PC-3 (cell line): ENCODE measurements around the gene ADAMTS3. TPM values are rescaled to one million over a fixed set of nuclear protein-coding genes. Genes with fewer than 3 reads are reported as not detected.

Source experiments
- ATAC-seq: fragments of 200-7000 bp; cut with Tn5 transposase; 2 replicates; pipeline ENCODE4 v1.9.1; 2020; ENCODE audit warnings: mild to moderate bottlenecking, moderate library complexity
- BruUV-seq: library from RNA; stranded (reverse); fragments of 400-500 nt; replicated peaks from 2 replicates; lab custom pipeline; 2021; lab: Mats Ljungman, UMichigan
- CTCF ChIA-PET: fragments of 300-600 bp; sonication (Branson Sonifier 250); formaldehyde crosslinking; loops from one replicate; lab custom pipeline; 2022; ENCODE audit warnings: antibody characterized with exemption; lab: Charles Lee
- POLR2A ChIA-PET: fragments of 300-600 bp; sonication (Branson Sonifier 250); formaldehyde crosslinking; loops from one replicate; lab custom pipeline; 2022; ENCODE audit warnings: antibody characterized with exemption; ENCODE audit not compliant: unreplicated experiment; lab: Charles Lee
- DNase-seq: peaks from one replicate; pipeline ENCODE4 v3.0.0-alpha.2; 2015
- H2AFZ ChIP-seq: fragments of 300-600 bp; sonication (generic); 2 replicates; pipeline ENCODE4 v1.6.0; 2016; ENCODE audit warnings: antibody characterized with exemption, low read length
- H3F3A ChIP-seq: fragments of 300-600 bp; sonication (generic); one replicate; pipeline ENCODE4 v1.6.0; 2017; ENCODE audit warnings: antibody characterized with exemption, low read length, control low read depth, mild to moderate bottlenecking; ENCODE audit not compliant: unreplicated experiment
- H3K27ac ChIP-seq: fragments of 300-600 bp; sonication (generic); 2 replicates; pipeline ENCODE4 v1.5.1; 2016; ENCODE audit warnings: mild to moderate bottlenecking, low read length
- H3K27me3 ChIP-seq: fragments of 300-600 bp; sonication (generic); 2 replicates; pipeline ENCODE4 v1.6.1; 2016; ENCODE audit warnings: low read length, mixed read lengths
- H3K36me3 ChIP-seq: fragments of 300-600 bp; sonication (generic); 2 replicates; pipeline ENCODE4 v1.6.1; 2016; ENCODE audit warnings: low read depth, mixed run types, low read length, mixed read lengths
- H3K4me1 ChIP-seq: fragments of 300-600 bp; sonication (generic); 2 replicates; pipeline ENCODE4 v1.5.1; 2016; ENCODE audit warnings: low read length; ENCODE audit not compliant: insufficient read depth
- H3K4me2 ChIP-seq: fragments of 300-600 bp; sonication (generic); 2 replicates; pipeline ENCODE4 v1.6.0; 2016; ENCODE audit warnings: low read length
- H3K4me3 ChIP-seq: fragments of 300-600 bp; sonication (generic); 2 replicates; pipeline ENCODE4 v1.5.1; 2016; ENCODE audit warnings: mild to moderate bottlenecking, low read length, mixed read lengths
- H3K79me2 ChIP-seq: fragments of 300-600 bp; sonication (generic); 2 replicates; pipeline ENCODE4 v1.6.1; 2017; ENCODE audit warnings: low read length, mixed read lengths
- H3K9ac ChIP-seq: fragments of 300-600 bp; sonication (generic); 2 replicates; pipeline ENCODE4 v1.6.0; 2016; ENCODE audit warnings: mild to moderate bottlenecking, low read length
- H3K9me2 ChIP-seq: fragments of 300-600 bp; sonication (generic); replicated peaks from 2 replicates; pipeline ENCODE4 v1.6.1; 2016; ENCODE audit warnings: mixed run types, low read length, mixed read lengths
- H3K9me3 ChIP-seq: fragments of 300-600 bp; sonication (generic); 2 replicates; pipeline ENCODE4 v1.6.1; 2016; ENCODE audit warnings: low read length, mixed read lengths
- H4K20me1 ChIP-seq: fragments of 300-600 bp; sonication (generic); 2 replicates; pipeline ENCODE4 v1.6.1; 2016; ENCODE audit warnings: low read length, mixed read lengths
- CTCF ChIP-seq: fragments of 300-600 bp; sonication (generic); conservative IDR thresholded peaks from 2 replicates; pipeline ENCODE4 v1.5.1; 2017; ENCODE audit warnings: antibody characterized with exemption, low read depth, mild to moderate bottlenecking, low read length
- EZH2 ChIP-seq: fragments of 300-600 bp; sonication (generic); IDR thresholded peaks from one replicate; pipeline ENCODE4 v1.6.1; 2017; ENCODE audit warnings: antibody characterized with exemption, mild to moderate bottlenecking, low read length; ENCODE audit not compliant: unreplicated experiment
- EZH2phosphoT487 ChIP-seq: fragments of 300-600 bp; sonication (generic); IDR thresholded peaks from 2 replicates; pipeline ENCODE4 v1.6.1; 2018; ENCODE audit warnings: mild to moderate bottlenecking, antibody characterized with exemption, low read length, borderline replicate concordance
- intact Hi-C: fragments of 100-400 bp; cut with micrococcal nuclease; formaldehyde crosslinking; loops from 2 replicates; pipeline ENCODE4 v1.9.0; 2023
- total RNA-seq: library from RNA; depleted of rRNA; stranded (reverse); fragments of >200 nt; gene quantifications from 2 replicates; pipeline ENCODE4 v1.2.3, GENCODE V29; 2014

The ADAMTS3 gene
- total RNA-seq, 1 experiment from 2014 or later = 3.5 TPM

- H3K9me2 ChIP-seq = no peaks in the 10 kb centered on the region
- ATAC-seq (no peak), DNase-seq (no peak)
- H3K79me2 ChIP-seq = no peaks in the 10 kb centered on the region
- no peaks in the 10 kb centered on the region for H3K9me3 ChIP-seq
- H4K20me1 ChIP-seq = no peaks in the 10 kb centered on the region
- no peaks in the 10 kb centered on the region for H3F3A ChIP-seq
- no peak overlapping the region for H3K27ac ChIP-seq
- H3K36me3 ChIP-seq = no peaks in the 10 kb centered on the region
- H3K4me1 ChIP-seq = no peaks in the 10 kb centered on the region
- no TSS peak for BruUV-seq
- H2AFZ ChIP-seq = no peak overlapping the region
- no peaks in the 10 kb centered on the region for H3K27me3 ChIP-seq
- H3K4me3 ChIP-seq = no peak overlapping the region
- H3K4me2 ChIP-seq = no peak overlapping the region
- ChIA-PET POLR2A (interaction anchor here (0.6 kb wide), 1 partner anchor 171 kb away, joined by 4 read pairs; no protein-coding TSS in a partner anchor), CTCF (no interaction called here)
- intact Hi-C loops = no loop called here
- no peak overlapping the region for H3K9ac ChIP-seq
- TF ChIP-seq EZH2phosphoT487 (no peak), EZH2 (no peak), CTCF (no peak)
These were observed 171.7 kb downstream of the ADAMTS3 start for GRCh38 chr4:72397314-72397713.

- no peaks in the 10 kb centered on the region for H3F3A ChIP-seq
- ChIA-PET CTCF (no interaction called here), POLR2A (no interaction called here)
- H3K79me2 ChIP-seq = no peaks in the 10 kb centered on the region
- H3K4me1 ChIP-seq = 0 out of 2 replicates have a peak, but pooled peaks cover 3% of the 10 kb centered on the region
- no peaks in the 10 kb centered on the region for H3K9me3 ChIP-seq
- H3K9ac ChIP-seq = no peak overlapping the region
- intact Hi-C loops = no loop called here
- H3K4me3 ChIP-seq = no peak overlapping the region
- H3K27me3 ChIP-seq = no peaks in the 10 kb centered on the region
- no peak overlapping the region for H3K4me2 ChIP-seq
- no peak overlapping the region for H2AFZ ChIP-seq
- no peaks in the 10 kb centered on the region for H3K36me3 ChIP-seq
- H3K9me2 ChIP-seq = no peaks in the 10 kb centered on the region
- H3K27ac ChIP-seq = no peak overlapping the region
- BruUV-seq = no TSS peak
- H4K20me1 ChIP-seq = no peaks in the 10 kb centered on the region
- TF ChIP-seq EZH2phosphoT487 (no peak), EZH2 (no peak), CTCF (no peak)
- ATAC-seq (no peak), DNase-seq (no peak)
These were observed 174.9 kb downstream of the ADAMTS3 start for GRCh38 chr4:72394012-72394663.

GRCh38 chr4:72391281-72391680 lies 177.7 kb downstream of the ADAMTS3 start:
- Histone ChIP-seq H3K9me3 (no peaks in the 10 kb centered on the region), H3K27ac (no peak overlapping the region), H3K9ac (no peak overlapping the region), H3K79me2 (no peaks in the 10 kb centered on the region), H3K4me1 (0 out of 2 replicates have a peak, but pooled peaks cover 3% of the 10 kb centered on the region), H3K36me3 (no peaks in the 10 kb centered on the region), H3K27me3 (no peaks in the 10 kb centered on the region), H3K9me2 (no peaks in the 10 kb centered on the region), H3K4me3 (no peak overlapping the region), H3F3A (no peaks in the 10 kb centered on the region), H4K20me1 (no peaks in the 10 kb centered on the region), H2AFZ (no peak overlapping the region), H3K4me2 (no peak overlapping the region)
- DNase-seq (no peak), ATAC-seq (no peak)
- TF ChIP-seq EZH2 = no peak
- TF ChIP-seq CTCF = no peak
- TF ChIP-seq EZH2phosphoT487 = no peak
- no TSS peak for BruUV-seq
- intact Hi-C loops = no loop called here
- CTCF ChIA-PET = no interaction called here
- POLR2A ChIA-PET = no interaction called here
